HCEC 1CT (cell line): Measurements from ENCODE around the gene ENDOG.
A peak's percentile ranks its signal among the peaks of the same experiment; 100 is the strongest.
"Not testable (repeated sequence)": the region's sequence is repeated elsewhere in the genome, so short reads cannot be mapped to it uniquely, and the experiment has no call there.

ENCODE experiments used
- DNase-seq: peaks from one replicate; pipeline ENCODE4 v3.0.0-alpha.2; 2017

Gene ENDOG

DNA sequence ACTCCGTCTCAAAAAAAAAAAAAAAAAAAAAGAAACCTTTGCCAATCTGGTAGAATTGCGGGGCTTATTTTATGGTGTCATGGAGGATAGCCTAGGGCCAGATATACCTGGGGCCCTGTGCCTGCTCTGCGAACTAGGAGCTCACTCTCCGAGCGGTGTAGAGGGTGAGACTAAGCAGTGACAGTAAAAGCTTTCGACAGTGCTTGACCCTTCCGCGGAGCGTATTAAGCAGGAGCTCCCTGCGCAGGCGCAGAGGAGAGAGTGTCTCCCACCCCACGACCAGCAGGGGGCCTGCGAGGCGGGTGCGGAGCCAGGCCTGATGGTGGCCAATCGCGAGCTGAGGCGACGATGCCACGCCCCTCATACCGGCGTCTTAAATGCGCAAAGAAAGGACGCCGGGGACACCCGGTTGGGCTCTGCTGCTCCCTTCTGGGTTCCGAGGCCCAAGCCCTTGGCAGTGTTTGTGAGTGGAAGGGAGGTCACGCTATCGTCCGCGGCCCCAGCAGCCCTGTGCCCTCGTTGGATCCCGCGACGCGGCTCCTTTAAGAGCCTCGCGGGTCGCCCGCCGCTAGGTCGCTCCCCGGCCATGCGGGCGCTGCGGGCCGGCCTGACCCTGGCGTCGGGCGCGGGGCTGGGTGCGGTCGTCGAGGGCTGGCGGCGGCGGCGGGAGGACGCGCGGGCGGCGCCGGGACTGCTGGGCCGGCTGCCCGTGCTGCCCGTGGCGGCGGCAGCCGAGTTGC is at the start of gene ENDOG:
Gene ENDOG (plus strand): TSS at position 402 of the 740 bp plus-strand sequence. CDS start 185 bp downstream, at position 587.
- peak; percentile 93 for DNase-seq

DNA sequence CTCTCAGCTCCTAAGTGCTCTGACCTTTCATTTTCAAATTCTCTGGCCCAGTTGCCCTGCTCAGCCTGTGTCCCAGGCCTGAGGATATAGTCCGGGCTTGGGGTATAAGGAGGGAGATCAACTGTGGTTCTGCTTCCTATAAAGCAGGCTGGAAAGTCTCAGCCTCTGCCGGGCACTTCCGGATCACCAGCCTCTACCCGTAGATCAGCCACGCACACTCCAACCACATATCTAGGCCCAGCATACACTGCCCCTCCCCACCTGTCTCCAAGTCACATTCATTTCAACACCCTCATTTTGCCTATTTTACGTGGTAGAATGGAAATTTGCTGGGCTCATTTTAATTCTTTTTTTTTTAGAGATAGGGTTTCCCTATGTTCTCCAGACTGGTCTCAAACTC is 49.7 kb upstream of the ENDOG start:
- no peak for DNase-seq

DNA sequence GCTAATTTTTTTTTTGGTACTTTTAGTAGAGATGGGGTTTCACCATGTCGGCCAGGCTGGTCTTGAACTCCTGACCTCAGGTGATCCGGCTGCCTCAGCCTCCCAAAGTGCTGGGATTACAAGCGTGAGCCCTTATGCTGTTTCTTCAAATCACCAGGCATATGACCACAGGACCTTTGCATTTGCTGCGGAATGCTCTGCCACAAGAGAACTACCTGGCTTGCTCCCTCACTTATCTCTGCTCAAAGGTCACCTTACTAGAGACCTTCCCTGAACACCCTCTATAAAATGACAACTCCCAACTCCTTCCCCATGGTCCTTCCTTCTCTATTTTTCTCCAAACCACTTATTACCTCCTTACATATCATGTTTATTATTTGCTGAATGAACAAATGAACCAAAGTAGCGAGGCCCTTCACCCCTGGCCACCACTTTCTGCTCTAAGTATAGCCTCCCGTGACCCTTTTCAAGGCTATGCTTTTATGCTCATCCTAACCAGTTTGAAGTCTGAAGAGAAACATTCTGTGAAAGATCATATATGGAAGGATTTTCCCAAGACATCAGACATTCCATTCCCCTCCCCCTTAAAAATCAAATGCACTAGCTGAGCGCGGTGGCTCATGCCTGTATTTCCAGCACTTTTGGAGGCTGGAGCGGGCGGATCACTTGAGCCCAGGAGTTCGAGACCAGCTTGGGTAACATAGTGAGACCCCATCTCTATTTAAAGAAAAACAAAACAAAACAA is 47.8 kb upstream of the ENDOG start:
- DNase-seq: no peak

DNA sequence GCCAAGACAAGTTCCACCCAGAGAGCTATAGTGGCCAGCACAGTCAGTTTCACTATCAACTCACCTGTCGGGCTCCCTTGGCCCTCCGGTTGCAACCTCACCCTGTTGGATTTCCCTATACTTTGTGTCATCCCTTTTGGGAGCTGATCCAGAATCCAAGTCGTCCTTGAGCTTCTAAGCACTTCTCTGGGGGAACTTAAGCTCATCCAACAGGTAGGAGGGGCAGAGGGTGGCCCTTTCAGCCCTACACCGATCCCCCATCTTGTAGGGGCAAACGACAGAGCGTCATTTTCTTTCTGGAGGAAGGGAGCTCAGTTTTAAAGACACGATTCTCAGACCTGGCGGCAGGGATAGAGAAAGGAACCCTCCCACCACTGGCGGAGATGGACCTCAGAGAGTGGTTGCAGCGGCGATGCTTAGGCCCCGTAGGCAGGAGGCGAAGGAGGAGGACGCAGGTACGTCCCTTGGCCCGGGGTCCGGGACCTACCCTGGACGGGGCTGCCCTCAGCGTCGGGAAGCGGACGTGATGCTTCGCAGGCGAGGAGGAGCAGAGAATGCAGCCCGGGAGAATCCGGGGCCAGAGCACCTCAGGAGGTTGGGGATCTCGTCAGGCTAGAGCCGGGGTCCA is 47.1 kb upstream of the ENDOG start:
- peak; percentile 6 for DNase-seq

DNA sequence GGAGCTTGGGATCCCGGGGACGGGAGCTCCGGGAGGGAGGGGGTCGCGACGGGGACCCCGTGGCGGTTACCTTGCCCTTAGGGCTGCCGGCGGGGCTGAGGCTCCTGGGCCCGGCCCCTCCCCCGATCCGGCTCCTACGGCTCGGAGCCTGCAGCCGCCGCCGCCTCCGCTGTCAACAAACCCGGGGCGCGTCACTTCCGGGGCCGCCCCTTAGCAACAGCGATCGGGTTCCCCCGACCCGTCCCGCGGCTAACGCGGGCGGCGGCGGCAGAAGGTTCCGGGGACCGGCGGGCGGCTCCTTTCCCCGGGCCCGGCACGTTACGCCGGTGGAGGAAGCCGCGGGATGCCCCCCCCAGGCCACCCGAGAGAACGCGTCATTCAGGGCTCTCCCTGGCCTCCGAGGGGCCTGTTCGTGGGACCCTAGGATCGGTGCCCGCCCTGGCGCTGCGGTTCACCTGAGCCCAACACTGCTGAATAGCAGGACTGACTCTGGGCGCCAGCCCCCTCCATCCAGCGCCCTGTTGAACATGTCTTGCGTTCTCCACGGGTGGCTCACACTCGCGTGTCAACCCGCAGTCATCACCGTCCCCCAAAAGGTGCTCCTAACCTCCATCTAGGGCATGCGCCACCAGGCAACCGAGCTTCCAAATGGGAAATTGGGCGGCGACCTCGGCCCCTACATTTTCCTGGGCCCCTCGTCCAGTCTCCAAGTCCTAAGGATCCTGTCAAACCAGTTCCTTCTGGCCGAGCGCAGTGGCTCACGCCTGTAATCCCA is 46.4 kb upstream of the ENDOG start, which contains the start of gene ZER1:
Gene ZER1 (minus strand): TSS at position 183 of the 775 bp plus-strand sequence. CDS start 16,362 bp downstream, outside the sequence.
- peak; percentile 86 for DNase-seq

DNA sequence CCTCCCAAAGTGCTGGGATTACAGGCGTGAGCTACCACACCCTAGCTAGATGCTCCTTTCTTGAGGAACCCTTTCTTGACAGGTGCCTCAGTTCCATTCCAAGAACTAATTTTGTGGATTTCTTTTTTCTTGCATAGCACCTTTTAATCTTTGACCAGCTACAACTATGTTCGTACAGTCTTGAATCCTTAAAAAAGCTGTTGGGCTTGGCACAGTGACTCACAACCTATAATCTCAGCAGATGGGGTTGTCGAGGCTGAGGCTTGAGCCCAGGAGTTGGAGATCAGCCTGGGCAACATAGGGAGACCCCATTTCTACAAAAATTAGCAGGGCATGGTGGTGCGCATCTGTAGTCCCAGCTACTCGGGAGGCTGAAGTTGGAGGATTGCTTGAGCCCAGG is 45.3 kb upstream of the ENDOG start:
- no peak for DNase-seq

DNA sequence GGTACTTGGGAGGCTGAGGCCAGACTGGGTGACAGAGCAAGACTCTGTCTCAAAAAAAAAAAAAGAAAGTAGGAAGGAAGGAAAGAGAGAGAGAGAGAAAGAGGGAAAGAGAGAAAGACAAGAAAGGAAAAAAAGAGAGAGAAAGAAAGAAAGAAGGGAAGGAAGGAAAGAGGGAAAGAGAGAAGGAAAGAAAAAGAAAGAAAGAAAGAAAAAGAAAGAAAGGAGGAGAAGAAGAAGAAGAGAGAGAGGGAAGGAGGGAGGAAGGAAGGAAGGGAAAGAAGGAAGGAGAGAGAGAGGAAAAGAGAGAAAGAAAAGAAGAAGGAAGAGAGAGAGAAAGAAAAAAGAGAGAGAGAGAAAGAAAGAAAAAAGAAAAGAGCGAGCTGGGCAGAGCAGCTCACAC is 43.5 kb upstream of the ENDOG start:
- DNase-seq: no peak

DNA sequence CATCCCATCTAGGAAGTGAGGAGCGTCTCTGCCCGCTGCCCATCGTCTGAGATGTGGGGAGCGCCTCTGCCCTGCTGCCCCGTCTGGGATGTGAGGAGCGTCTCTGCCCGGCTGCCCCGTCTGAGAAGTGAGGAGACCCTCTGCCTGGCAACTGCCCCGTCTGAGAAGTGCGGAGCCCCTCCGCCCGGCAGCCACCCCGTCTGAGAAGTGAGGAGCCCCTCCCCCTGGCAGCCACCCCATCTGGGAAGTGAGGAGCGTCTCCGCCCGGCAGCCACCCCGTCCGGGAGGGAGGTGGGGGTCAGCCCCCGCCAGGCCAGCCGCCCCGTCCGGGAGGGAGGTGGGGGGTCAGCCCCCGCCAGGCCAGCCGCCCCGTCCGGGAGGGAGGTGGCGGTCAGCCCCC is 38.2 kb upstream of the ENDOG start:
- DNase-seq: not testable (repeated sequence)

DNA sequence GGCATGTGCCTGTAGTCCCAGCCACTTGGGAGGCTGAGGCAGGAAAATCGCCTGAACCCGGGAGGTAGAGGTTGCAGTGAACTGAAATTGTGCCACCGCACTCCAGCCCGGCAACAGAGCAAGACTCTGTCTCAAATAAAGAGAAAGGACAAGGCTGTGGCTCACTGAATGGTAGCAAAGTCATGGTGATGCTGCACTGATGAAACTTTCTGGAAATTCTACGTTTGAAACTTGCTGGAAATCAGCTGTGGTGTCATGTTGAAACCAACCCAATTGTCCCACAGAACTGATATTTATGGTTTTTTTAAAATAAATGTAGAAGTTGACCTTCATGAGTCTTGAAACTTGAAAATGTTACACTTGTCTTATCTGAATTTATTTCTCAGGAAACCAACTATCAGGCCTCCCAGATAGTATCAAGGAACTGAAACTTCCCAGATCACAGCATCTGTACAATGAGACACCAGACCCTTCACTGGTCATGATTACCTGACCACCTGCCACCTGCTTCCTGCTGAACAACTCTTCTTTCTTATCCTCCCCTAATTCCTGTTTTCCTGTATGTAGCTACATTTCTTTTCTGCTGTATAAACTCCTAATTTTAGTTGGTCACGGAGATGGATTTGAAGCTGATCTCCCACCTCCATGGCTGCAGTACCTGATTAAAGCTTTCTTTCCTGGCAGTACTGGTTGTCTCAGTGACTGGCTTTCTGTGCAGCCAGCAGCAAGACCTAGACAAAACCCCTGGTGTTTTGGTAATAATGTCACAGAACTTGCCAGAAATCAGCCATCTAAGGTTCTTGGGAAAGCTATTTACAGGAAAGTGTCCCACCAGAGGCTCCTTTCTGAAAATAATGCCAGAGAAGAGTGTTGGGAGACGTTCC is 36.9 kb upstream of the ENDOG start:
- DNase-seq: no peak

DNA sequence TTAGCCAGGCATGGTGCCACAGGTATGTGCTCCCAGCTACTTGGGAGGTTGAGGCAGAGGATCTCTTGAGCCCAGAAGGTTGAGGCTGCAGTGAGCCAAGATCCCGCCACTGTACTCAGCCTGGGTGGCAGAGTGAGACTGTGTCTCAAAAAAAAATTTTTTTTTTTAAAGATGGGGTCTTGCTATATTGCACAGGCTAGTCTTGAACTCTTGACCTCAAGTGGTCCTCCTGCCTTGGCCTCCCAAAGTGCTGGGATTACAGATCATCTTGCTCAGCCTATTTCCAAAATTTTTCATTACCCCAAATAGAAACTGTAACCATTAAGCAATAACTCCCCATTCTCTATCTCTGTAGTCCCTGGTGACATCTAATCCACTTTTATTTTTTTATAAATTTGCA is 35.6 kb upstream of the ENDOG start:
- DNase-seq: no peak

DNA sequence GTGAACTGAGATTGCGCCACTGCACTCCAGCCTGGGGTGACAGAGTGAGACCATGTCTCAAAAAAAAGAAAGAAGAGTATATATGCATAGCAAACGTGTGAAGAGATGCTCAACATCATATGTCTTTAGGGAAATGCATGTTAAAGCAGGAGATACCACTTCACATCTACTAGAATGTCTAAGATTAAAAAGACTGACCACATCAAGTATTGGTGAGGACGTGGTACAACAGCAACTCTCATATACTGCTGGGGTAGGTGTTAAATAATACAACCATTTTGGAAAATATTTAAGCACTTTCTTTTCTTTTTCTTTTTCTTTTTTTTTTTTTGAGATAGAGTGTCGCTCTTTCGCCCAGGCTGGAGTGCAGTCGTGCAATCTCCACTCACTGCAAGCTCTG is 32.9 kb upstream of the ENDOG start:
- no peak for DNase-seq

DNA sequence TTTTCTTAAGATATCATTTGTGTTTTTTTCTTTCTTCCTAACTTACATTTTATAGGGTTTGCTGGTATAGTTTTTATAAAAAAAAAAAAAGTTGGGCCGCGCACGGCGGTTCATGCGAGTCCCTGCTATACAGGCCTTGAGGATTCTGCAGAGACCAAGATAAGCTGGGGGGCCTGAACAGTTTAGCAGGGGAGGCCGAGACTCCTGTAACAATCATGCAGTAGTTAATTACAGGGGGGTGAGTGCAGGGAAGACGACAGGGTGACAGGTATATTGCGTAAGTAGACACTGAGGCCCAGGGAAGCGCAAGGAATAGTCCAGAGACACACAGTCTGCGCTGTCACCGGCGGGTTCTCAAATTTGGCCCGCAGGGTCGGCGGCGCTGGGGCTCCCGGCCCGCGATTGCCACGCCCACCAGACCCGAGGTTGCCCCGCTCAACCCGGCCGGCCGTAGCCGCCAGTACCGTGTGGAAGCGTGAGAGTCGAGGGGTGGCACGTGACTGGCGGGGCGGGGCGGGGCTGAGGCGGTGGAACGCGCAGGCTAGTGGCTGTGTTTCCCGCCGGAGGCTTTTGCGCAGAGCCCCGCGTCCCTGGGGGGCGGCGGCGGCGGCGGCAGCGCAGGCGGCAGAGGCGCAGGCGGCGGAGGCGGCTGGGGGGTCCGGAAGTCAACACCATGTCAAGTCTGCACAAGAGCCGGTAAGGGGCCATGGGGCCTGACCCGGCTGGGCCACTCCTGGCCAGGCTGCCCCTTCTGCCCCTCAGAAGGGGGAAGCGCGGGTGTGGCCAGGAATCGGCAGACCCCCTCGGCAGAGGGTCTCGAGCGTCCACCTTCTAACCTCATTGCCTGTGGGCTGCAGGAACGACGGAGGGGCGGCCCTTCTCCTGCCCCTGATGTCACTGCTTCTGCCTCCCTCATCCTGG is 31.4 kb upstream of the ENDOG start, which contains the start of gene TBC1D13:
Gene TBC1D13 (plus strand): TSS at position 573 of the 921 bp plus-strand sequence. CDS start 101 bp downstream, at position 674.
- peak; percentile 79 for DNase-seq

DNA sequence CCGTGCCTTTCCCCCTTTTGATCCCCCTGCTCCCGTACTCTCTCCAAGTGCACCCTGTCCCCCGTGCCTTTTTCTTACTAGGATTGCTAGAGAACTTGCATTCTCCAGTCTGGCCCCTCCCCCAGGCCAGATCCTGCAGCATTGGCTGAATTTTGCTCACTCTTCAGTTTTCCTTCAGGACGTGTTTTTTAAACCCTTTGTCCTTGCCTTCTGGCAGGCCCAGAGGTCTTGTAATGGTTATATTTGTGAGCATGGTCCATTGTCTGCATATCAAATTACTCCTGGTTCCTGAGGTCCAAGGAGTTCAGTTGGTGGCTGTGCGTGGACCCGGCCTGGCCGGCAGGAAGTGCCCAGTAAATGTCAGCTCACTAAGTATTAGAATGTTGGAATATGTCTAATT is 30.6 kb upstream of the ENDOG start:
- DNase-seq: no peak

DNA sequence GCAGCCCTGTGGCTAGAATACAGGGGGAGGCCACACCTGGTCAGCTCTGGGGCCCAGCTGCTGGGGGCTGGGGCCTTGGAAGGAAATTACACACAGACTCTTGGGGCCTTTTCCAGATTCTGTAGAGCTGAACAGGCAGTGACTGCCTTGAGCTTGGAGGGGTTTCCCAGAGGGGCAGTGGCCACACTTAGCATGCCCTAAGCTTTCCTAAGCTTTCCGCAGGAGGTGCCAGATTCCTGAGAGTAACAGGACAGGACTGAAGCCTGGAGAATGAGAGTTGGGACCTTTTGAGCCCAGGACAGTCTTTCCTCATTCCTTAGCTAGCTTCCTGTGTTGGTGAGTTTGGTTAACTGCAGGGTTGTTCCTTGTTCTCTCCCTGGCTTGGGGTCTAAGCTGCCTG is 29.9 kb upstream of the ENDOG start:
- no peak for DNase-seq

DNA sequence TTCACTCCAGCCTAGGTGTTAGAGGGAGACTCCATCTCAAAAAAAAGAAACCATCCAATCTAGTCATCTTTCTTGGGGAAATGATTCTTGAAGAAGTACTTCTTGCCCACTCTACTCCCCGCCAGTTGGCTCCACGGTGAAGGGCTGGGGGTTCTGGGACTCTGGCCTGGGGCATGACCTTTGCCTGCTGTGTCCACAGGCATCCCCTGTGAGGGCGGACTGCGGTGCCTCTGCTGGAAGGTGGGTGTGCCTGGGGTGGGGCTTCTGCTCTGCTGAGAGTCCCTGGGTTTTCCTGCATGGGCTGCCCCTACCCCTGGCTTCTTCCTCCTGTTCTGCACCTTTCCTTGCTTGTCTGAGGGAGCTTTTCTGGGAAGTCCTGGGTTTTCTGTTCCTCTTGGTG is 27.8 kb upstream of the ENDOG start:
- no peak for DNase-seq

DNA sequence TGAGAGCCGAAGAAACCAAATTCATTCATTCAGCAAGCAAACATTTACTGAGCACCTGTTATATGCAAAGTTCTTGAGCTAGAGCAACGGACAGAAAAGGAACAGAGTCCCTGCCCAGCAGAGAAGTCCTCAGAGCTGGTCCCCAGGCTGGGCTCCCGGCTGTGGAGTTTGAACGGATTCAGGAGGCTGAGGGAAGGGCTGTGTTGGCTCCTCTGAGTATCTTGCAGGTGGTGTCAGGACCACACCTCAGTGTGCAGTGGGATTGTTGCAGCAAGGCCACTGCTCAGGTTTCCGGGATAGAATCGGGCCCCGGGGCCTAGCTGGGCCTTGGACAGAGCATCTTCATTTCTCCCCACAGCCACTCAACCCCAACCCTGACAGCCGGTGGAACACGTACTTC is 26.2 kb upstream of the ENDOG start:
- no peak for DNase-seq

DNA sequence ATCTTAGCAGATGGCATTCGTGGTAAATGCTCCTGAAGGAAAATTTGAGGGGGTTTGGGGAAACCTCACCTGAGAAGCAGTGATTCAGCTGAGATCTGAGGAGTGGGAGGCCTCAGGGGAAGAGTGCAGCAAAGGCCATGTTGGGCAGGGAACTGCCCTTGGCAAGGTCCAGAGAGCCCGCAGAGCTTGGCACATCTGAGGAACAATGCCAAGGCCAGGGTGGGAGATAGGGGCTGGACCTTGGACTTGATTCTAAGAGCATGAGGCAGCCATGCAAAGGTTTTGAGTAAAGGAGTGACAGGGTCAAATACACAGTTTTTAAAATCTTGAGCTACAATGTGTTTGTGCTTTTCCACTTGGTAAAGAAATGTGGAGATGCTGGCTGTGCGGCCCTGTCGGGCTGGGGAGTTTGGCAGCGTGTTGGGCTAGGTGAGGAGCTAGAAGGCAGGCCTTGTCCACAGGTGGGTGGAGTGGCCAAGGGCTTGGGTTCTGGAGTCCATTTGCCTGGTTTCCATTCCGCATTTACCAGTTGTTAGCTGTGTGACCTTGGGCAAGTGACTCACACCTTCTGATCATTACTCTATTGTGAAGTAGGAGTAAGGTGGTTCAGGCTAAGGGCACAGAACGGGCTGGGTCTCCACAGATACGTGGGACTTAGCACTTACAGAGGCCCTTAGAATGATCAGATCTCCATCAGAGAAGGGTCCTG is 25.2 kb upstream of the ENDOG start:
- DNase-seq: no peak

DNA sequence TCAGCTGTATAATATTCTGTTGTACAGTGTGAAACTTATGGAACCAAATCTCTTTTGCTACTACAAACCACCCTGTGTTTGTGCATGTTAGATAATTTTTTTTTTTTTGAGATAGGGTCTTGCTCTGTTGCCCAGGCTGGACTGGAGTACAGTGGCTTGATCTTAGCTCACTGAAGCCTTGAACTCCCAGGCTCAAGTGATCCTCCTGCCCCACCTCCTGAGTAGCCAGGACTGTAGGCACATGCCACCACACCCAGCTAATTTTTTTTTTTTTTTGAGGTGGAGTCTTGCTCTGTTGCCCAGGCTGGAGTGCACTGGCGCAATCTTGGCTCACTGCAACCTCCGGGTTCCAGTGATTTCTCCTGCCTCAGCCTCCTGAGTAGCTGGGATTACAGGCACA is 23.3 kb upstream of the ENDOG start:
- DNase-seq: not testable (repeated sequence)

DNA sequence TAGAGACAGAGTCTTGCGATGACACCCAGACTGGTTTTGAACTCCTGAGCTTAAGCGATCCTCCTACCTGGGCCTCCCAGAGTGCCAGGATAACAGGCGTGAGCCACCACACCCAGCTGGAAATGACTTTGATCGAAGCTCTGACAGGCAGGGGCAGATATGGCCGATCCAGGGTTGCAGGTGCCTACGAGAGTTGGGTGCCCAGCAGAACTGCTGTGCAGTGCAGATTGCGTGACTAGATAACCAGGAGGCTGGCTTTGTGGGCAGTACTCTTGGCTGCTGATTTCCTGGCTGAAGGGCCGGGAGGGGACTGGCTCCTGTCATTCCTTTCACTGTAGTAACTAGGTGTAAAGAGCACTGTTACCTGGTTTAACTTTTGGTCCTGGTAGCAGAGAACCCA is 19.4 kb upstream of the ENDOG start:
- DNase-seq: no peak

DNA sequence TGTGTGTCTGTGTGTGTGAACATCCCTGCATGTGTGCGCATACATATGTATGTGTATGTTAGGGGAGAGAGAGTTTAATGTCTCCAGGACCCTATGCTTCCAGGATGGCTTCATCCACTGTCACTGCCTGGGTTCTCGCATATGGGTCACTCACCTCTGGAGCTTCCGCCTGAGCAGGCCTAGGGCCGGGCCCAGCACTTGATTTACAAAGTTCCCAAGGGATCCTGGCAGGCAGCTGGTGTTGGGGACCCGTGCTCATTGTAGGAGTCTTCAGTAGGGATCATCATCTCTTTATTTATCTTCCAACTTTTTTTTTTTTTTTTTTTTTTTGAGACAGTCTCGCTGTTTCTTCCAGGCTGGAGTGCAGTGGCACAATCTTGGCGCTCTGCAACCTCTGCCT is 18.2 kb upstream of the ENDOG start:
- no peak for DNase-seq
